ENCODE measurements around the gene AFAP1L1. TPM values are rescaled to one million over a fixed set of nuclear protein-coding genes. Genes with fewer than 3 reads are reported as not detected.

The AFAP1L1 gene
- total RNA-seq, 4 donors from 2014 or later: 4.8 to 11.6 (median 7.3) TPM

DNA sequence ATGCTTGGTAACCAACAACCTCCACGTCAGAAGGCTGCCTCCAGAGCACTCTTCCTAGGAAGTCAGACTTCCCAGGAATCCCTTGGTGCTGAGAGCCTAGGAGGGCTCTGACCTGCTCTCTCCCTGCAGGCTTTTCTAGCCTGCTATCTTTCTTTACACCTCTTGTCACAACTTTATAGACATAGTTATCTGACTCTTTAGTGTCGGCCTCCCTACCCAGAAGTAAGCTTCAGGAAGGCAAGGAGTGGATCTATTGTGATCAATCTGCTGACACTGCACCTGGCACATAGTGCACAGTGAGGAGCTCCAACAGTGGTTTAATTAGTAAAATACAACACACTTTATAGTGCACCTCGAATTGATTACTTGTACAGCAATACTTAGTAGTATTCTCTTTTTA lies 2.3 kb downstream of the AFAP1L1 start:
- WGBS: 50% methylated on average over 3 of the region's 3 CpGs
- no peaks in the 10 kb centered on the region for H3K9me3 ChIP-seq
- peaks cover 37% of the 10 kb centered on the region for H3K4me1 ChIP-seq
- no peaks in the 10 kb centered on the region for H3K36me3 ChIP-seq
- H3K27ac ChIP-seq: no peak overlapping the region
- TF ChIP-seq POLR2A (IDR thresholded peaks at IDR 0.05) (no peak), EP300 (IDR thresholded peaks at IDR 0.05) (no peak), POLR2AphosphoS5 (IDR thresholded peaks at IDR 0.05) (no peak)
- TF ChIP-seq, protein P1, sequence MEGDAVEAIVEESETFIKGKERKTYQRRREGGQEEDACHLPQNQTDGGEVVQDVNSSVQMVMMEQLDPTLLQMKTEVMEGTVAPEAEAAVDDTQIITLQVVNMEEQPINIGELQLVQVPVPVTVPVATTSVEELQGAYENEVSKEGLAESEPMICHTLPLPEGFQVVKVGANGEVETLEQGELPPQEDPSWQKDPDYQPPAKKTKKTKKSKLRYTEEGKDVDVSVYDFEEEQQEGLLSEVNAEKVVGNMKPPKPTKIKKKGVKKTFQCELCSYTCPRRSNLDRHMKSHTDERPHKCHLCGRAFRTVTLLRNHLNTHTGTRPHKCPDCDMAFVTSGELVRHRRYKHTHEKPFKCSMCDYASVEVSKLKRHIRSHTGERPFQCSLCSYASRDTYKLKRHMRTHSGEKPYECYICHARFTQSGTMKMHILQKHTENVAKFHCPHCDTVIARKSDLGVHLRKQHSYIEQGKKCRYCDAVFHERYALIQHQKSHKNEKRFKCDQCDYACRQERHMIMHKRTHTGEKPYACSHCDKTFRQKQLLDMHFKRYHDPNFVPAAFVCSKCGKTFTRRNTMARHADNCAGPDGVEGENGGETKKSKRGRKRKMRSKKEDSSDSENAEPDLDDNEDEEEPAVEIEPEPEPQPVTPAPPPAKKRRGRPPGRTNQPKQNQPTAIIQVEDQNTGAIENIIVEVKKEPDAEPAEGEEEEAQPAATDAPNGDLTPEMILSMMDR (IDR thresholded peaks at IDR 0.05): no peak
- H3K27me3 ChIP-seq: peaks cover 3% of the 10 kb centered on the region
- no peak overlapping the region for H3K4me3 ChIP-seq
- DNase-seq (ENCODE audit: low spot score in 2 of 2): no peak

DNA sequence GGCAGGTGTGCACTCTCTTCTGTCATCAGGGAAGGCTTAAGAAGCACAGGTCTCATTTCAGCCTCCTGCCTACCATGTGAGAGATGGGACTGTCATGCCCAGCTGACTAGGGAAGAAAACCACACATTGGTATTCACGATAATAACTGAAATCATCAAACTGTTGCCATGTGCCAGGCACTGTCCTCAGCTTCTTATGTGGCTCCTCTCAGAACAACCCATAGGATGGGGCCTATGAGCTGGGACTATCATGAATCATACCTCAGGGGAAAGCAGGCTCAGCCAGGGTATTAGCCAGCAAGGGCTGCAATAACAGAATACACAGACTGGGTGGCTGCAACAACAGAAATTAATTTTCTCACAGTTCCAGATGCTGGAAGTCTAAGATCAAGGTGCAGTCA lies 3.3 kb downstream of the AFAP1L1 start:
- WGBS: 92% methylated on average over 1 of the region's 1 CpG
- Histone ChIP-seq H3K4me3 (no peak overlapping the region), H3K27ac (no peak overlapping the region), H3K9me3 (no peaks in the 10 kb centered on the region), H3K4me1 (peaks cover 43% of the 10 kb centered on the region), H3K36me3 (no peaks in the 10 kb centered on the region), H3K27me3 (peaks cover 3% of the 10 kb centered on the region)
- TF ChIP-seq POLR2A (IDR thresholded peaks at IDR 0.05): no peak
- TF ChIP-seq, protein P1 (IDR thresholded peaks at IDR 0.05): no peak
- TF ChIP-seq POLR2AphosphoS5 (IDR thresholded peaks at IDR 0.05): no peak
- TF ChIP-seq EP300 (IDR thresholded peaks at IDR 0.05): no peak
- no peak for DNase-seq (ENCODE audit: low spot score in 2 of 2)

- Histone ChIP-seq H3K4me1 (peaks cover 28% of the 10 kb centered on the region), H3K27me3 (no peaks in the 10 kb centered on the region)
- no peak for TF ChIP-seq POLR2AphosphoS5 (IDR thresholded peaks at IDR 0.05)
- TF ChIP-seq, protein P1 (IDR thresholded peaks at IDR 0.05): no peak
- TF ChIP-seq POLR2A (IDR thresholded peaks at IDR 0.05): no peak
- TF ChIP-seq EP300 (IDR thresholded peaks at IDR 0.05): no peak
Measured at GRCh38 chr5:149277801-149278200, 6.1 kb downstream of the AFAP1L1 start.

GRCh38 chr5:149278451-149279210 lies 7.0 kb downstream of the AFAP1L1 start:
- H3K27ac ChIP-seq: peak overlapping the region; percentile 0
- H3K27me3 ChIP-seq: no peaks in the 10 kb centered on the region
- no peak for DNase-seq (ENCODE audit: low spot score in 2 of 2)
- WGBS: 82% methylated on average over 5 of the region's 5 CpGs
- no peak overlapping the region for H3K4me3 ChIP-seq
- H3K36me3 ChIP-seq: no peaks in the 10 kb centered on the region
- no peaks in the 10 kb centered on the region for H3K9me3 ChIP-seq
- H3K4me1 ChIP-seq: peaks cover 26% of the 10 kb centered on the region
- TF ChIP-seq, protein P1 (IDR thresholded peaks at IDR 0.05): no peak
- no peak for TF ChIP-seq EP300 (IDR thresholded peaks at IDR 0.05)
- TF ChIP-seq POLR2AphosphoS5 (IDR thresholded peaks at IDR 0.05): no peak
- TF ChIP-seq POLR2A (IDR thresholded peaks at IDR 0.05): no peak

More at GRCh38 chr5:149277801-149278200, 6.1 kb downstream of the AFAP1L1 start:
- Histone ChIP-seq H3K9me3 (no peaks in the 10 kb centered on the region), H3K4me3 (no peak overlapping the region), H3K36me3 (no peaks in the 10 kb centered on the region), H3K27ac (peak overlapping the region; percentile 0)
- peak in 1 of 2 donors; percentile 25 for DNase-seq (ENCODE audit: low spot score in 2 of 2)
- WGBS: 47% methylated on average over 4 of the region's 4 CpGs

DNA sequence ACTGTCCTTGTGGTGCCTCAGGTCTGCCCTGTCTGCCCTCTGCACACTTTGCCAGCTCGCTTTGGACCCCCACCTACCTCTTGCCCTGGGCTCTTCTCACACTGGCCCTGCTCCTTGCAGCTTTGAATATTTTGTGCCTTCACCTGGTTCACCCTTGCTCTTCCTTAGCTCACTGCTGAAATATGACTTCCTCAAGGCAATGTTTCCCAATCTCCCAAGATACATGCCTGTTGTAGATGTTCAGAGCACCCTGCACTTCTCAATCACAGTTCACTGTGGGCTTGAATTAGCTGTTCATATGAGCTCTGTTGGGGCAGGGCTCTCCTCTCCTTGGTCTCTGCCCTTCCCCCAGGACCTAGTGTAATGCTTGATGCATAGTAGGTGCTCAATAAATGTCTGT lies 8.0 kb downstream of the AFAP1L1 start:
- Histone ChIP-seq H3K4me3 (no peak overlapping the region), H3K4me1 (peaks cover 36% of the 10 kb centered on the region), H3K27ac (no peak overlapping the region), H3K9me3 (no peaks in the 10 kb centered on the region), H3K36me3 (no peaks in the 10 kb centered on the region), H3K27me3 (no peaks in the 10 kb centered on the region)
- no peak for DNase-seq (ENCODE audit: low spot score in 2 of 2)
- TF ChIP-seq POLR2AphosphoS5 (IDR thresholded peaks at IDR 0.05): no peak
- TF ChIP-seq EP300 (IDR thresholded peaks at IDR 0.05): no peak
- TF ChIP-seq, protein P1 (IDR thresholded peaks at IDR 0.05): no peak
- no peak for TF ChIP-seq POLR2A (IDR thresholded peaks at IDR 0.05)
- 86% methylated on average over 1 of the region's 1 CpG for WGBS
